Head of caudate nucleus (tissue), 42 donors: ENCODE data around the gene DTNB.

Experiments
- DNase-seq, 42 donors: peaks; one replicate each; pipeline versions ENCODE4 v3.0.0 to v3.0.0-alpha.2; 2020 to 2021; ENCODE audit warnings: mixed read lengths in 7 of 42
- intact Hi-C: fragments of 100-400 bp; cut with DNase I; formaldehyde crosslinking; loops from one replicate; pipeline ENCODE4 v1.15.0; 2022

The DTNB gene

DNA sequence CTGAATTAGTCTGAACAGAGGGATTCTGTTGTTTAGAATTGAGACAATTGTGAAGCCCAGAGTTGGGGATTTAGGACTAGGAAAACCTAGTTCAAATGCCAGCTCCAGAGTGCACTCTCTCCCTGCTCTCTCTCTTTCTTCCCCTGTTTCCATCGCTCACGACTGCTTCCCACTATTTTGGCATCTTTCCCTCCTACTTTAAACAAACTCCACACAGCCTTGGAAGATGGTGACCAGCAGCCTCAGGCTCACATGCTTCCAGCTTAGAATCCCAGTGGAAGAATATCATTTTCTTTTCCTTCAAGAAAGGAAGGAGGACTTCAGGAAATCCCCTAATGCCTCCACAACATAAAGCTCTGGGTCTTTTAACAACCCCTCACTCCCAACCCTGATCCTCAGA lies 325.5 kb downstream of the DTNB start:
- intact Hi-C loops: no loop called here
- no peak for DNase-seq

- DNase-seq: peak in 5 of 42 donors; percentile 45 to 66 (median 49)
- intact Hi-C loops: no loop called here
Observed at GRCh38 chr2:25347205-25347815, 326.1 kb downstream of the DTNB start.

- intact Hi-C loops: no loop called here
Observed at GRCh38 chr2:25343187-25343825, 330.1 kb downstream of the DTNB start.

DNA sequence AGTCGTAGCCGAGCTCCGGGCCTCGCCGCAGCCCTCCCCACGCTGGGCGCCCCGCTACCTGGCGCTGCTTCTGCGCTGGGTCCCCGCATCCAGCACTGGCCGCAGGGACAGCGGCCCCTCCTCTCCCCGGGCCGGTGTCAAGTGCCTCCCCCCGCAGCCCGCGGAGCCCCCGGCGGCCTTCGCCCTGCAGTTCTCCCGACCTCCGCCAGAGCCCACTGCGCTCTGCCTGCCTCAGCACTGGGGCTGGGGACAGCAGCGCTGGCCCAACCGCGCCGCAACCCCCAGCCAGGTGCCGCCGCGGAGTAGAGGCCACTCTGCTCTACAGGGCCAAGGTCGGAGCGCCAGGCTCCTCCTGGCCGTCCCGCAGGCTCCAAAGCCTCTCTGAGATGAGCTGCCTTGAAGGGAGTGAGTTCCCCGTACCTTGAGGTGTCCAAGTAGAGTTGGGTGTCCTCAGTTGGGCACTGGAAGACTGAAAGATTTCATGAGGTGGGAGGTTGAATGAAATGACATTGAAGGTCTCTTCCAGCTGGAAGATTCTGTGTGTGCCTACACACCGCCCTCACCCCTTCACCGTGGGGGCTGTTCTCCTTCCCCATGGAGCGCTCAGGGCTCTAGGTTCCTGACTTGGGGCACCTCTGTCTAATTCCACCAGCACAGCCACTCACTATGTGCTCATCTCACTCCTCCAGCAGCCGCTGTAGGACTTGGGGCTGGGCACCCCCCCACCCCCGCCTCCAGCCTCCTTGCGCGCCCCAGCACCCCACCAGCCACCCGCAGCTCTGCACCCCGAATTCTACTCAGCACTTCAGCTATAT lies 330.8 kb downstream of the DTNB start:
- intact Hi-C loops: no loop called here
- DNase-seq: peak; percentile 51 to 92 (median 85)

More at GRCh38 chr2:25343187-25343825, 330.1 kb downstream of the DTNB start:
- no peak for DNase-seq

GRCh38 chr2:25341753-25342371 lies 331.5 kb downstream of the DTNB start, which contains the start of gene DNMT3A:
TSS of gene DNMT3A (minus strand) at chr2:25341925. CDS start at chr2:25313984, 27,941 bp downstream.
- peak in 41 of 42 donors; percentile 60 to 95 (median 84) for DNase-seq
- intact Hi-C loops: no loop called here

DNA sequence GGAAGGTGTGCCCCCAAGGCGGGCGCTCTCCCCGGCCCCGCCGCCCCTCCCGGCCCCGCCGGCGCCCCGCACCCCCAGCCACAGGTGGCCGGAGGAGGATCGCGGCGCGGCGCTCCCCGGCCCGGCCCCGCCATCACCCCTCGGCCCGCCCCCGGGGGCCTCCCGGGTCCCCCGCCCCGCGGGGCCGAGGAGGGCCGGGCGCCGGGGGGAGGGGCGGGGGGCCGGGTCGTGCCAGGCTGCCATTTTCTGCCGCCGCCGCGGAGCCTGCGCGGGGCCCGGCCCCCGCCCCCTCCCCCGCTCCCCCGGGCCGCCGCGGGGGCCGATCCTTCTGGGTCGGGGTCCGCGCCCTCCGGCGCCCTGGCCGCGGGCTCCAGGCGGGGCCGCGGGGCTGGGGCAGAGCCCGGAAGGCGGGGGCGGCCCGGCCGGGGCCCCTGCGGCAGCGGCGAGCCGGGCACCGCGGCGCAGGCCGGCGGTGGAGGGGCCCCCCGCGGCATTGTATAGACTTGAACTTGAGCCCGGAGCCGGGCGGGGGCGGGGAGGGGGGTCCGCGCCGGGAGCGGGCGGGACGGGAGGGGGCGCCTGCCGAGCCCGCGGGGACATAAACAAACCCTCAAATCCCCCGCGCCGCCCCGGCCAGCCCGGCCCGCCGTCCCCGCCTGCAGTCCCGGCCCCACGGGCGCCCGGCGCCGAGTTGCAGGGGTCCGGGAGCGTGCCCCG lies 332.2 kb downstream of the DTNB start:
- DNase-seq: peak in 36 of 42 donors; percentile 42 to 89 (median 72)
- intact Hi-C loops: no loop called here

DNA sequence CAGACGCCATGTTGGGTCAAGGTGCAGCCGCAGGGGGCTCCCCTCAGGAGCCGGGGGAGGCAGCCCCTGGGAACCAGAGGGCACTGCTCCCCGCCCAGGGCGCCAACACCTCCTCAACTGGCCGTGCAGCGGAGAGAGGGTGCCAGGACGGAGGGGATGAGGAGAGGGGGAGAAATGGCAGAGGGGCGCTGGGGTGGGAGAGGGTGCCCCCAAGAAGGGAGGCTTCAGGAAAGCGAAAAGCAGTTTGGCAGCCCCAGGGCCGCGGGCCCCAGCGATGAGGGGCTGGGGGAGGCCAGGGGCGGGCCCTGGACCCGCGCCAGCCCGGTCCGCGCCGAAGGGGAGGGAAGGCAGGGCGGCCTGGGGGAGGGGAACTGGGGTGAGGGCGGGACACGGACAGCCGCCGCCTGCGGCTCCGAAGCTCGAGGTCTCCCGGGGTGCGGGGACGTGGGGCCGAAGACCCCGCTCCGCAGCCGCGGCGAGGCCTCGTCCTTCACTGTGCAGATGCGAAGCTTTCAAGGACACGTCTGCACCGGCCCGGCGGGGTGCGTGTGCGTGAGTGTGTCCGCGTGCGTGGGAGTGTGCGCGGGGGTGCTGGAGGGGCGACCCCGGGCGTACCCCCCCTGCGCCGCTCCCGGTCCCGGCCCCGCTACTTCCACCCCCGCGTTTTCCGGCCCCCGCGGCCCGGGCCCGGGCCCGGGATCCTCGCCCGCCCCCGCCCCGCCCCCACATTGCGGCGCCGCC lies 333.0 kb downstream of the DTNB start:
- peak in 12 of 42 donors; percentile 43 to 72 (median 62) for DNase-seq
- intact Hi-C loops: no loop called here

- intact Hi-C loops: no loop called here
- peak in 40 of 42 donors; percentile 46 to 86 (median 69) for DNase-seq
Observed at GRCh38 chr2:25339791-25340180, 333.6 kb downstream of the DTNB start.

DNA sequence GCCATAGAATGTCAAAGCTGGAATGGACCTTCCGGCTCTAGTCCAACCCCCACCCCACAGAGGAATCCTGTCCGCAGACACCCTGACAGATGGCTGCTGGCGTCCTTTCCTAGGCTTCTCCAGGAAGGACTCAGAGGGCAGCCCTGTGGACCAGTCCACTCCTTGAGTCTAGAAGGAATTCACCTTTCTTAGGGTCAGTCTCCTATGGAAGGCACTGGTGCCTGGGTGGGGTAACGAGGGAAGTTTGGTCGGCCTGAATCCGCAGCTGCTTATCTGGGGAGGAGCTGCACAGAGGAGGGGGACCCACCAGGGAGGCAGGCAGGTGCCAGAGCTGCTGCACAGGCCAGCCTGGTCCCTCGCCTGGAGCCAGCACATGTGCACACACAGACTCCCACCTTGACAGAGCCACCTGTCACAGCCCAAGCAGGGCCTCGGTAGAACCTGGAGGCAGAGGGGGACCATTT lies 334.1 kb downstream of the DTNB start:
- no peak for DNase-seq
- intact Hi-C loops: no loop called here

GRCh38 chr2:25338401-25338800 lies 335.0 kb downstream of the DTNB start:
- intact Hi-C loops: no loop called here
- no peak for DNase-seq

- DNase-seq: no peak
- intact Hi-C loops: no loop called here
Observed at GRCh38 chr2:25337891-25338290, 335.5 kb downstream of the DTNB start.

DNA sequence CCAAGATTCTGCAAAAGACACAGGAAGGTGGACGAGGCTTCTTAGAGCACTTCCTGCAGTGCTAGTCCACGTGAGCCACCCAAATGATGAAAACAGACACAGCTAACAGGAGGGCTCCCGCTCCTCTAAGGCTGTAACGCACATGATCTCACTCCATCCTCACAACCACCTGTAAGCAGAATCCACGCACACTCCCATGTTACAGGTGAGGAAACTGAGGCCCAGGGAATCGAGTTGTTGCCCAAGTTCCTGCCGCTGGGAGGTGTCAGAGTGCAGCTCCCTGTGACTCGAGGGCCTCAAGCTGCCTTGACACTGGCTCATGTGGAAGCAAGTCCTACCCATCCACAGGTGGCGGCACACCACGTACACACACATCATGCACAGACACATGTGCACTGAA lies 336.1 kb downstream of the DTNB start:
- intact Hi-C loops: no loop called here
- peak in 7 of 42 donors; percentile 37 to 73 (median 60) for DNase-seq

- DNase-seq: no peak
- intact Hi-C loops: no loop called here
Observed at GRCh38 chr2:25336383-25336841, 337.0 kb downstream of the DTNB start.

GRCh38 chr2:25335971-25336370 lies 337.4 kb downstream of the DTNB start:
- intact Hi-C loops: no loop called here
- DNase-seq: no peak

GRCh38 chr2:25335204-25335603 lies 338.2 kb downstream of the DTNB start:
- intact Hi-C loops: no loop called here
- DNase-seq: no peak

- peak in 1 of 42 donors; percentile 37 for DNase-seq
- intact Hi-C loops: no loop called here
Observed at GRCh38 chr2:25334482-25334881, 338.9 kb downstream of the DTNB start.

DNA sequence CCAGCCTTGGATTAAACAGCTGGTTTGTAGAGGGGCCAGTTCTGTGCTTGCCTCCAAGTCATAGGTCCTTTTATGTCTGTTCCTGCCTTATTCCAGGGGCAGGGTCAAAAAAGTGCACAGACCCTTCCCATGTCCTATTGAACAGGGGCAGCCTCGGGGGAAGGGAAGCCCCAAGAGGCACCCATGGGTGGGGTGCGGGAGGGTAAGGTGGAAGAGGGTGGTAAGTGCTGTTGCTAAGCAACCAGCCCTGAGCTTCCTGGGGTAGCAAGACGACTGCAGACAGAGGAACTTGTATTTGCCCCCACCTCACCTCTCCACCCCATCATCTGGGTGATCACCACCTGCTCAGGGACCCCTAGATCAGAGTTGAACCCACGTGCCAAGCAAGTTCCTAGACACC lies 339.4 kb downstream of the DTNB start:
- DNase-seq: peak in 5 of 42 donors; percentile 36 to 81 (median 53)
- intact Hi-C loops: no loop called here

- intact Hi-C loops: no loop called here
- DNase-seq: peak in 41 of 42 donors; percentile 52 to 88 (median 78)
Observed at GRCh38 chr2:25332571-25332970, 340.8 kb downstream of the DTNB start.
